Measurements from ENCODE around the gene NLGN4Y.
"Not testable (repeated sequence)": the region's sequence is repeated elsewhere in the genome, so short reads cannot be mapped to it uniquely, and the experiment has no call there.

NLGN4Y gene

GRCh38 chrY:14860448-14860847 lies 336.1 kb downstream of the NLGN4Y start:
- TF ChIP-seq ARNTL (CRISPR knock-in tag; IDR thresholded peaks at IDR 0.05; ENCODE audit: borderline replicate concordance, low read depth): no peak
- TF ChIP-seq ESRRG (CRISPR knock-in tag; IDR thresholded peaks at IDR 0.05): no peak
- TF ChIP-seq BACH2 (CRISPR knock-in tag; IDR thresholded peaks at IDR 0.05; ENCODE audit: borderline replicate concordance): no peak
- no peak for TF ChIP-seq TSHZ2 (CRISPR knock-in tag; IDR thresholded peaks at IDR 0.05)
- no peak for TF ChIP-seq OSR1 (CRISPR knock-in tag; IDR thresholded peaks at IDR 0.05)
- TF ChIP-seq ISL1 (CRISPR knock-in tag; IDR thresholded peaks at IDR 0.05): no peak
- TF ChIP-seq POU6F1 (CRISPR knock-in tag; IDR thresholded peaks at IDR 0.05; ENCODE audit: borderline replicate concordance, low read depth): no peak
- no peak for TF ChIP-seq ZNF565 (CRISPR knock-in tag; conservative IDR thresholded peaks at IDR 0.05; ENCODE audit: low read depth)
- no peak for TF ChIP-seq PATZ1 (CRISPR knock-in tag; IDR thresholded peaks at IDR 0.05; ENCODE audit: borderline replicate concordance)
- TF ChIP-seq ZFP3 (CRISPR knock-in tag; IDR thresholded peaks at IDR 0.05): no peak
- no peak for TF ChIP-seq SNAI2 (CRISPR knock-in tag; IDR thresholded peaks at IDR 0.05)
- TF ChIP-seq TCF4 (CRISPR knock-in tag; IDR thresholded peaks at IDR 0.05; ENCODE audit: borderline replicate concordance): no peak
- no peak for TF ChIP-seq ZNF70 (CRISPR knock-in tag; IDR thresholded peaks at IDR 0.05)
- TF ChIP-seq GLIS3 (CRISPR knock-in tag; IDR thresholded peaks at IDR 0.05): no peak
- TF ChIP-seq CSRNP3 (CRISPR knock-in tag; IDR thresholded peaks at IDR 0.05): no peak
- no peak for TF ChIP-seq PPARA (CRISPR knock-in tag; IDR thresholded peaks at IDR 0.05; ENCODE audit: borderline replicate concordance)
- TF ChIP-seq ZFP30 (CRISPR knock-in tag; IDR thresholded peaks at IDR 0.05): no peak
- no peak for ATAC-seq

- not testable (repeated sequence) for ATAC-seq
Observed at GRCh38 chrY:14861033-14861432, 336.7 kb downstream of the NLGN4Y start.

GRCh38 chrY:14871971-14872370 lies 347.6 kb downstream of the NLGN4Y start:
- no peak for ATAC-seq
- no peak for TF ChIP-seq PATZ1 (CRISPR knock-in tag; IDR thresholded peaks at IDR 0.05; ENCODE audit: borderline replicate concordance)
- no peak for TF ChIP-seq ZNF8 (CRISPR knock-in tag; IDR thresholded peaks at IDR 0.05)
- no peak for TF ChIP-seq ZFP30 (CRISPR knock-in tag; IDR thresholded peaks at IDR 0.05)
- no peak for TF ChIP-seq ZC3H10 (CRISPR knock-in tag; IDR thresholded peaks at IDR 0.05)
- TF ChIP-seq ZNF565 (CRISPR knock-in tag; conservative IDR thresholded peaks at IDR 0.05; ENCODE audit: low read depth): no peak
- TF ChIP-seq CSDC2 (CRISPR knock-in tag; IDR thresholded peaks at IDR 0.05): no peak
- TF ChIP-seq BACH2 (CRISPR knock-in tag; IDR thresholded peaks at IDR 0.05; ENCODE audit: borderline replicate concordance): no peak
- no peak for TF ChIP-seq GLIS3 (CRISPR knock-in tag; IDR thresholded peaks at IDR 0.05)
- TF ChIP-seq ISL1 (CRISPR knock-in tag; IDR thresholded peaks at IDR 0.05): no peak
- no peak for TF ChIP-seq CSRNP3 (CRISPR knock-in tag; IDR thresholded peaks at IDR 0.05)
- TF ChIP-seq TCF4 (CRISPR knock-in tag; IDR thresholded peaks at IDR 0.05; ENCODE audit: borderline replicate concordance): no peak
- TF ChIP-seq ESRRG (CRISPR knock-in tag; IDR thresholded peaks at IDR 0.05): no peak
- TF ChIP-seq TOX (CRISPR knock-in tag; IDR thresholded peaks at IDR 0.05; ENCODE audit: borderline replicate concordance): no peak
- no peak for TF ChIP-seq OSR1 (CRISPR knock-in tag; IDR thresholded peaks at IDR 0.05)
- TF ChIP-seq POU6F1 (CRISPR knock-in tag; IDR thresholded peaks at IDR 0.05; ENCODE audit: borderline replicate concordance, low read depth): no peak
- TF ChIP-seq ZNF70 (CRISPR knock-in tag; IDR thresholded peaks at IDR 0.05): no peak
- no peak for TF ChIP-seq CREB5 (CRISPR knock-in tag; IDR thresholded peaks at IDR 0.05; ENCODE audit: low read depth)

Data from SK-N-SH treated with all-trans-retinoic acid at 6 μM for 48 hours (cell line).